UCSD-AML1 (cell line): ENCODE results near the gene PRICKLE3.
A peak's percentile ranks its signal among the peaks of the same experiment; 100 is the strongest.
"Not testable (repeated sequence)": the region's sequence is repeated elsewhere in the genome, so short reads cannot be mapped to it uniquely, and the experiment has no call there.

ENCODE experiments used
- DNase-seq: peaks from one replicate; lab custom pipeline; 2025; ENCODE audit not compliant: unreplicated experiment; lab: John Stamatoyannopoulos, UW

The PRICKLE3 gene

GRCh38 chrX:49163555-49164419 lies 22.4 kb downstream of the PRICKLE3 start:
- peak; percentile 97 for DNase-seq

- no peak for DNase-seq
These were observed 23.6 kb downstream of the PRICKLE3 start, which contains the start of gene MAGIX for GRCh38 chrX:49162620-49163019. MAGIX (plus strand) TSS chrX:49162758; CDS start chrX:49162890, 132 bp downstream.

GRCh38 chrX:49161632-49162031 lies 24.5 kb downstream of the PRICKLE3 start:
- DNase-seq, result no peak

- no peak for DNase-seq
These were observed 25.3 kb downstream of the PRICKLE3 start for GRCh38 chrX:49160908-49161307.

DNA sequence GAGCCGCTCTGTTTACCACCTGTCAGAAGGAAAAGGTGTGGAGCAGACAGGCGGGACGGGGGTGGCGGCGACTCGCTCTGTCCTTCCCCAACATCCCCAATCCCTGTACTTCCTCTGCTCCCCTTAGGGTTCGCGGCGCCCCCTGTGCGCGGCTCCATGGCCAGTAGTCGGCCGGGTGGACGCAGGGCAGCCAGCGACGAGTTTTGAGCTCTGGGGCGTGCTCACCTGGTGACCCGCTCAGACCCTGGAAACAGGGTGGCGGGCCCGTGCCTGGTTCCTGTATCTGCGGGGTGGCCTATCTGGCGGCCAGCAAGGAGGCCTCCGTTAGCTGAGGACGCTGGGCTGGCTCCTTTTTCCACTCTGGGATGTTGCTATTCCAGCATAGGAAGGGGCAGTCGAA lies 29.0 kb downstream of the PRICKLE3 start:
- no peak for DNase-seq

GRCh38 chrX:49155900-49156837 lies 30.0 kb downstream of the PRICKLE3 start:
- peak; percentile 88 for DNase-seq

- peak; percentile 62 for DNase-seq
These were observed 30.8 kb downstream of the PRICKLE3 start for GRCh38 chrX:49155243-49155899.

GRCh38 chrX:49153467-49153866 lies 32.7 kb downstream of the PRICKLE3 start:
- no peak for DNase-seq

DNA sequence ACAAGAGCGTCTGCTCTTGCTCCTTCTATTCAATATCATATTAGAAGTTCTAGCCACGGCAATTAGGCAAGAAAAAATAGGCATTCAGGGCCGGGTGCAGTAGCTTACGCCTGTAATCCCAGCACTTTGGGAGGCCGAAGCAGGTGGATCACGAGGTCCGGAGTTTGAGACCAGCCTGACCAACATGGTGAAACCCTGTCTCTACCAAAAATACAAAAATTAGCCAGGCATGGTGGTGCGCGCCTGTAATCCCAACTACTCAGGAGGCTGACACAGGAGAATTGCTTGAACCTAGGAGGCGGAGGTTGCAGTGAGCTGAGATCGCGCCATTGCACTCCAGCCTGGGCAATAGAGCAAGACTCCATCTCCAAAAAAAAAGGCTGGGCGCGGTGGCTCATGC lies 36.9 kb downstream of the PRICKLE3 start:
- not testable (repeated sequence) for DNase-seq

DNA sequence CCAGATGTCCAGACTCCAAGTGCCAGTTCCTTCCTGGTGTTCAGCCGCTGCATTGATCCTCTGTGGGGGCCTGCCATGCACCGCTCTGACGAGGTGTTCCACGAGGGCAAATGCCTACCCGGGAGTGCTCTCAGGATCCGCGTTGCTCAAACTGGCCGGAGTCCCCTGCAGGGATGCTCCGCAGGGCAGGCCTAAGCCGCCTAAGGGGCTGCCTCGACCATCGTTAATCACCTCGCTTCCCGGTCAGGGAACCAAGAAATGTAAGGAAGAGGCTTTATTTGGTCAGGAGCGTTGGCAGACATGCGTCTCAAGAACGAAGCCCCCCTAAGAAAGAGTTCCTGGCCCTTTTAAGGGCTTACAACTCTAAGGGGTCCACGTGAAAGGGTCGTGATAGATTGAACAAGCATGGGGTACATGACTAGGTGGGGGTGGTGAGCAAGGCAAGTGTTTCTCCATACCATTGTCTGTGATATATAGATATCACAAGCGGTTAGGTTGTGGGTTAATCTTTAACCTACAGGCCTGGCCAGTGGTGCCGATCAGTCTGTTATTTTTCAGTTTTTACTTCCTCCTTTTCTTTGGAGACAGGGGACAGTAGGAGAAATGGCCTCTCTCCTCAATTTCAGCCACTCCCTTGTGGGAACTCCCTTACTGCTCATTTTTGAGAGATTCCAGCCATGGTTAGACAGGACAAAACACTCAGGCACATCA lies 37.6 kb downstream of the PRICKLE3 start:
- peak; percentile 50 for DNase-seq

- DNase-seq, result no peak
These were observed 38.2 kb downstream of the PRICKLE3 start for GRCh38 chrX:49147936-49148335.

DNA sequence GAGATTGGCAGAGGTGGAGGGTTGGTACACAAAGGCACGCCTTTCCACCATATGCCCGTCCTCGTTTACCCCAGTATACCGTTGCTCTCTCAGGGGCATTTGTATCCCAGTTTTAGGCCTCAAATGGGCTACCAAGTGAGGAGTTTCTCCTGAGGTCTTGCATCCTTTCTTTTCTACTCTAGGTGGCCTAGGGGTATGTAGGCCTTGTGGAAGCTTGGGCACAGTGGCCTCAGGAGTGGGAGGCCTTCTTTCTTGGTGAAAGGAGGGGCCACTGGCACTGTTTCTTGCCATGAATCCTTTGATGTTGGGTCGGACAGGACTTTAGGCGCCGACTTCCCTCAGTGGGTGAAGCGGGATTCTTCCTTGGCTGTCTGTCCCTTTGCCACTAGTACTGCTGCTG lies 38.9 kb downstream of the PRICKLE3 start:
- DNase-seq, result no peak

DNA sequence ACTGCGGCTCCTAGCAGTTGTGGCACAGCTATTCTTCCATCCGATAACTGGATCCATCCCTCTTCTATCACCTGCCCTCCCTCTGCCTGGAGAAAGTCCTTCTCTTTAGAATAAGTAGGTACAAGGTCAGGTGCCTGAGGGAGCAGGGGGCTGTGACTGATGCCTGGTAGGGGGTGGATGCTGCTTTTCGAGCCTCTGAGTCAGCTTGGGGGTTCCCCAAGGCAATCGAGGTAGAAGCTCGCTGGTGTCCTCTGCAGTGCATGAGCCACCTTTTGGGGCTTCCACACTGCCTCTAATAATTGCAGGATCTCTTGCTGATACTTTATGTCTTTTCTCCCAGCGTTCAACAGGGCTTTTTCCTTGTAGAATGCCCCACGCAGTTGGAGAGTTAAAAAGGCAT lies 43.0 kb downstream of the PRICKLE3 start:
- DNase-seq, result not testable (repeated sequence)

DNA sequence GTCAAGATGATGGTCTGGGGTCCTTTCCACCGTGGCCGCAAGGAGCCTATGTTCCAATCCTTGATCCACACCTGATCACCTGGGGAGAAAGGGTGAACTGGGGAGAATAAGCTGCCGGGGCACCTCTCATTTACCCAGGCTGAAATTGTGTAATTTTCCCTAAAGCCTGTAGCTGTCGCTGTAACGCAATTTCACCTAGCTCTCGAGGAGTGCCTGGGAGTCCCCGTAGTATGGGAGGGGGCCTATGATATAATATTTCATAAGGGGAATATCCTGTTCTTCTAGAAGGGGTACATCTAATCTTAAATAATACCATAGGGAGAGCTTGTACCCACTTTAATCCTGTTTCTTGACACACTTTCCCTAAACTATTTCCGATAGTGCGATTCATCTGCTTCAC lies 43.9 kb downstream of the PRICKLE3 start:
- not testable (repeated sequence) for DNase-seq

DNA sequence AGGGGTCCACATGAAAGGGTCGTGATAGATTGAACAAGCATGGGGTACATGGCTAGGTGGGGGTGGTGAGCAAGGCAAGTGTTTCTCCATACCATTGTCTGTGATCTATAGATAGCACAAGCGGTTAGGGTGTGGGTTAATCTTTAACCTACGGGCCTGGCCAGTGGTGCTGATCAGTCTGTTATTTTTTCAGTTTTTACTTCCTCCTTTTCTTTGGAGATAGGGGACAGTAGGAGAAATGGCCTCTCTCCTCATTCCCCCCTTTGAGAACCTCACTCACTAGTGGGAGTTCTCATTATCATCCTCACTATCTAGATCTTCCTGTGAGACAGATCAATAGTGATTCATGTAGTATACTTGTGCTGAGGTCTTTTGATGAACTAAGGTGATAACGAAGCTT lies 46.5 kb downstream of the PRICKLE3 start:
- no peak for DNase-seq

DNA sequence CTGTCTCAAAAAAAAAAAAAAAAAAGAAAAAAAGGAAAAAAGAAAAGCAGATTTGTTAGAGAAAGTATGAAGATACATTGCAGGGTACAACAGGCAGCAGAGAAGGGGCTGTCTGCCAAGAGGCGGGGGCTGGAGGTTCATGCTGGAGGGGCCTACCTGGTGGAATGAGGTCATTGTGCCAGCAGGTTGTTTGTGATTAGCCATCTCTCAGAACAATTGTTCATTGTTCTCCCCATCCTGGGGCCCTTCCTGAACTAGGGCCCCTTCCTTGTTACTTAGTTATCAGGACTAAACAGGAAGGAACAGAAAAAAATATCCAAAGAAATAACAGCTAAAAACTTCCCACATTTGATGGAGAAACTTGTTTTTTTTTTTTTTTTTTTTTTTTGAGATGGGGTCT lies 48.7 kb downstream of the PRICKLE3 start:
- no peak for DNase-seq

DNA sequence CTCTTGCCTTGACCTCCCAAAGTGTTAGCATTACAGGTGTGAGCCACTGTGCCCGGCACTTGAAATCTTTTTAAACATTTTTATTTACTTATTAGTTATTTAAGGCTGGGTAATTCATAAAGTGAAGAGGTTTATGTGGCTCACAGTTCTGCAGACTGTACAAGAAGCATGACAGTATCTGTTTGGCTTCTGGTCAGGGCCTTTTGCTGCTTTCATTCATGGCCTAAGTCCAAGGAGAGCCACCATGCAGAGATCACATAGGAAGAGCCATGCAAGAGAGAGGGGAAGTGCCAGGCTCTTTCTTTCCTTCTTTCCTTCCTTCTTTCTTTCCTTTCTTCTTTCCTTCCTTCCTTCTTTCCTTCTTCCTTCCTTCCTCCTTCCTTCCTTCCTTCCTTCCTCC lies 52.4 kb downstream of the PRICKLE3 start:
- DNase-seq, result no peak

- not testable (repeated sequence) for DNase-seq
These were observed 53.9 kb downstream of the PRICKLE3 start for GRCh38 chrX:49132275-49132674.

DNA sequence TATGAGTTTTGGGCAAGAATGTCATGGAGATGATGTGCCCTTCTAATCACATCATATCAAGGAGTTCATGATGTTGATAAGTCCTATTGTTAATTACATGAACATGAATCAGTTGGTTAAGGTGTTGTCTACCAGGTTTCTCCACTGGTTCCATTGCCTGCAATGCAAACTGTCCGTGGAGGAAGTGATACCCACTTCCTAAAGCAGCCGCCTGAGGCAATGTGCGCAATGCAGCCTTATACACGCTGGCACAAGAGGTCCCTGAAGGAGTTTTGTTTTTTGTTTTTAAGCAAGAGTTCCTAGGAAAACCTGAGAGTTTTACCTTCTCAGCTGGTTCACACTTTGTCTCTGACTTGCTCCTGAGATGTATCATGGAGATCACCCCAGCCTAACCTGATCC lies 56.7 kb downstream of the PRICKLE3 start:
- peak; percentile 21 for DNase-seq

DNA sequence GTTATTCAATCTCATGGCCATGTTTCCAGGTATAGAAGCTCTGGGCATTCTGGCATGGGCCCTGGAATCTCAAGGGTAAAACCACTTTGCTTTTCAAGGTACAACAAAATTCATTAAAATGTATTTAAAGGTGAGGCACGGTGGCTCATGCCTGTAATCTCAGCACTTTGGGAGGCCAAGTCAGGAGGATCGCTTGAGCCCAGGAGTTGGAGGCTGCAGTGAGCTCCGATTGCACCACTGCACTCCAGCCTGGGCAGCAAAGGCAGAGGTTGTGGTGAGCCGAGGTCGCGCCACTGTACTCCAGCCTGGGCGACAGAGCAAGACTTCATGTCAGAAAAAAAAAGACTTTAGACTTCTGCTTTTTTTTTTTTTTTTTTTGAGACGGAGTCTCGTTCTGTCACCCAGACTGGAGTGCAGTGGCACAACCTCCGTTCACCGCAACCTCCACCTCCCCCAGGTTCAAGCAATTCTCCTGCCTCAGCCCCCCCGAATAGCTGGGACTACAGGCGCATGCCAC lies 58.4 kb downstream of the PRICKLE3 start:
- peak; percentile 32 for DNase-seq
